Body of pancreas (tissue), 4 donors: ENCODE measurements around the gene PPME1.

Source experiments
- POLR2A ChIP-seq, 3 donors: fragments of 450-650 bp; IDR thresholded peaks; one replicate each; pipeline ENCODE4 v1.6.1; 2016; ENCODE audit warnings: antibody characterized with exemption in 3 of 3, mild to moderate bottlenecking in 2 of 3
- TF ChIP-seq, protein P1 (sequence below), 7 experiments: fragments of 450-650 bp in 4 of 7; fragments of 200-600 bp in 3 of 7; sonication (generic) in 3 of 7; IDR thresholded peaks; one replicate each; pipeline ENCODE4 v1.5.1; 2016 to 2019; ENCODE audit warnings: antibody characterized with exemption in 7 of 7

DNA sequence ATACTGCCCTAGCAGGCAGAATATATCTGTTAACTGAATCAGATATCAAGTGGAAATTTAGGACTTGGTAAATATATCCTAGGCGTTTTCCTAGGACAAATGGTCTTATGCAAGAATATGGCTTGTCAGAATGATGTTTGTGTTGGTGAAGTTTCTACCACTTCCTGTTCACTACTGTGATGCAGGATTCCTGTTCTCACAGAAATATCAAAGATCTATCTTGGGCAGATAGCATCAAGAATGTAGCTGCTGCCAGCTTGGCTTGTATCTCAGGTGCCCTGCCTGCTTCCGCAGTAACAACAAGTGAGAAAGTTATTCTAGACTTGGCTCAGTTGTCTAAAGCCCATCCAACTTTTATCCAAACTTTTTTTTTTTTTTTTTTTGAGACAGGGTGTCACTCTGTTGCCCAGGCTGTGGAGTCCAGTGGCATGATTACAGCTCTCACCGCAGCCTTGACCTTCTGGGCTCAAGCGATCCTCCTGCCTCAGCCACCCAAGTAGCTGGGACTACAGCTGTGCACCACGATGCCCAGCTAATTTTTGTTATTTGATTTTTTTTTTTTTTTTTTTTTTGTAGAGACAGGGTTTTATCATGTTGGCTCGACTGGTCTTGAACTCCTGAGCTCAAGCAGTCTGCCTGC is 61.3 kb downstream of the PPME1 start:
- TF ChIP-seq, protein P1, sequence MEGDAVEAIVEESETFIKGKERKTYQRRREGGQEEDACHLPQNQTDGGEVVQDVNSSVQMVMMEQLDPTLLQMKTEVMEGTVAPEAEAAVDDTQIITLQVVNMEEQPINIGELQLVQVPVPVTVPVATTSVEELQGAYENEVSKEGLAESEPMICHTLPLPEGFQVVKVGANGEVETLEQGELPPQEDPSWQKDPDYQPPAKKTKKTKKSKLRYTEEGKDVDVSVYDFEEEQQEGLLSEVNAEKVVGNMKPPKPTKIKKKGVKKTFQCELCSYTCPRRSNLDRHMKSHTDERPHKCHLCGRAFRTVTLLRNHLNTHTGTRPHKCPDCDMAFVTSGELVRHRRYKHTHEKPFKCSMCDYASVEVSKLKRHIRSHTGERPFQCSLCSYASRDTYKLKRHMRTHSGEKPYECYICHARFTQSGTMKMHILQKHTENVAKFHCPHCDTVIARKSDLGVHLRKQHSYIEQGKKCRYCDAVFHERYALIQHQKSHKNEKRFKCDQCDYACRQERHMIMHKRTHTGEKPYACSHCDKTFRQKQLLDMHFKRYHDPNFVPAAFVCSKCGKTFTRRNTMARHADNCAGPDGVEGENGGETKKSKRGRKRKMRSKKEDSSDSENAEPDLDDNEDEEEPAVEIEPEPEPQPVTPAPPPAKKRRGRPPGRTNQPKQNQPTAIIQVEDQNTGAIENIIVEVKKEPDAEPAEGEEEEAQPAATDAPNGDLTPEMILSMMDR (IDR thresholded peaks at IDR 0.05), result no peak
- no peak for TF ChIP-seq POLR2A (IDR thresholded peaks at IDR 0.05)
